BE2C (cell line): Measurements from ENCODE around the gene FATE1.
"Not testable (repeated sequence)": the region's sequence is repeated elsewhere in the genome, so short reads cannot be mapped to it uniquely, and the experiment has no call there.

Experiments used
- DNase-seq: peaks from one replicate; pipeline ENCODE4 v3.0.0-alpha.2; 2020
- H3K27me3 ChIP-seq: fragments of 250-450 bp; sonication (Bioruptor Pico); 2 replicates; pipeline ENCODE4 v1.5.1; 2020; ENCODE audit warnings: mild to moderate bottlenecking
- H3K36me3 ChIP-seq: fragments of 250-450 bp; sonication (Bioruptor Pico); 2 replicates; pipeline ENCODE4 v1.5.1; 2020; ENCODE audit warnings: mild to moderate bottlenecking
- H3K4me1 ChIP-seq: fragments of 250-450 bp; sonication (Bioruptor Pico); 2 replicates; pipeline ENCODE4 v1.5.1; 2020
- H3K4me3 ChIP-seq: 2 replicates; pipeline ENCODE4 v1.5.1; 2011; ENCODE audit warnings: low read depth, low read length
- H3K9me3 ChIP-seq: fragments of 250-450 bp; sonication (Bioruptor Pico); 2 replicates; pipeline ENCODE4 v1.5.1; 2020
- CTCF ChIP-seq: IDR thresholded peaks from 2 replicates; pipeline ENCODE4 v1.5.1; 2012; ENCODE audit warnings: mild to moderate bottlenecking, low read depth, low read length

Gene FATE1

GRCh38 chrX:151688695-151689094 is 27.1 kb upstream of the FATE1 start:
- no peak overlapping the region for H3K4me3 ChIP-seq
- no peak for TF ChIP-seq CTCF
- DNase-seq = no peak
- no peaks in the 10 kb centered on the region for H3K27me3 ChIP-seq
- H3K36me3 ChIP-seq = no peaks in the 10 kb centered on the region
- no peaks in the 10 kb centered on the region for H3K4me1 ChIP-seq
- no peaks in the 10 kb centered on the region for H3K9me3 ChIP-seq

GRCh38 chrX:151692825-151693224 is 23.0 kb upstream of the FATE1 start:
- Histone ChIP-seq H3K9me3 (no peaks in the 10 kb centered on the region), H3K27me3 (no peaks in the 10 kb centered on the region), H3K4me3 (no peak overlapping the region), H3K36me3 (no peaks in the 10 kb centered on the region), H3K4me1 (no peaks in the 10 kb centered on the region)
- DNase-seq = no peak
- TF ChIP-seq CTCF = no peak

GRCh38 chrX:151694121-151694520 is 21.7 kb upstream of the FATE1 start:
- Histone ChIP-seq H3K36me3 (no peaks in the 10 kb centered on the region), H3K4me3 (no peak overlapping the region), H3K4me1 (no peaks in the 10 kb centered on the region), H3K9me3 (no peaks in the 10 kb centered on the region), H3K27me3 (no peaks in the 10 kb centered on the region)
- DNase-seq = no peak
- no peak for TF ChIP-seq CTCF

GRCh38 chrX:151694661-151695582 is 20.9 kb upstream of the FATE1 start, which contains the start of gene PRRG3:
PRRG3 (plus strand) TSS chrX:151695458; CDS start chrX:151698815, 3,357 bp downstream.
- no peak within 1 kb of the TSS for H3K4me3 ChIP-seq
- DNase-seq = no peak
- H3K27me3 ChIP-seq = no peaks in the 10 kb centered on the region
- TF ChIP-seq CTCF = no peak
- no peaks in the 10 kb centered on the region for H3K36me3 ChIP-seq
- H3K4me1 ChIP-seq = no peaks in the 10 kb centered on the region
- H3K9me3 ChIP-seq = no peaks in the 10 kb centered on the region

- TF ChIP-seq CTCF = no peak
- no peak for DNase-seq
- H3K27me3 ChIP-seq = no peaks in the 10 kb centered on the region
Observed at GRCh38 chrX:151695583-151696340, 20.1 kb upstream of the FATE1 start.

GRCh38 chrX:151697082-151697481 is 18.8 kb upstream of the FATE1 start:
- H3K9me3 ChIP-seq, H3K4me3 ChIP-seq, H3K36me3 ChIP-seq, H3K4me1 ChIP-seq, DNase-seq, H3K27me3 ChIP-seq: not testable (repeated sequence)

More at GRCh38 chrX:151695583-151696340, 20.1 kb upstream of the FATE1 start:
- H3K4me1 ChIP-seq = no peaks in the 10 kb centered on the region
- no peak overlapping the region for H3K4me3 ChIP-seq
- no peaks in the 10 kb centered on the region for H3K9me3 ChIP-seq
- H3K36me3 ChIP-seq = no peaks in the 10 kb centered on the region
